ENCODE data around the gene ATP11A.

The ATP11A gene

GRCh38 chr13:112896736-112897602 lies 207.1 kb downstream of the ATP11A start:
- DNase-seq: no peak

GRCh38 chr13:112897603-112897955 lies 207.7 kb downstream of the ATP11A start:
- no peak for DNase-seq

- DNase-seq: no peak
Observed at GRCh38 chr13:112897956-112898620, 208.2 kb downstream of the ATP11A start.

DNA sequence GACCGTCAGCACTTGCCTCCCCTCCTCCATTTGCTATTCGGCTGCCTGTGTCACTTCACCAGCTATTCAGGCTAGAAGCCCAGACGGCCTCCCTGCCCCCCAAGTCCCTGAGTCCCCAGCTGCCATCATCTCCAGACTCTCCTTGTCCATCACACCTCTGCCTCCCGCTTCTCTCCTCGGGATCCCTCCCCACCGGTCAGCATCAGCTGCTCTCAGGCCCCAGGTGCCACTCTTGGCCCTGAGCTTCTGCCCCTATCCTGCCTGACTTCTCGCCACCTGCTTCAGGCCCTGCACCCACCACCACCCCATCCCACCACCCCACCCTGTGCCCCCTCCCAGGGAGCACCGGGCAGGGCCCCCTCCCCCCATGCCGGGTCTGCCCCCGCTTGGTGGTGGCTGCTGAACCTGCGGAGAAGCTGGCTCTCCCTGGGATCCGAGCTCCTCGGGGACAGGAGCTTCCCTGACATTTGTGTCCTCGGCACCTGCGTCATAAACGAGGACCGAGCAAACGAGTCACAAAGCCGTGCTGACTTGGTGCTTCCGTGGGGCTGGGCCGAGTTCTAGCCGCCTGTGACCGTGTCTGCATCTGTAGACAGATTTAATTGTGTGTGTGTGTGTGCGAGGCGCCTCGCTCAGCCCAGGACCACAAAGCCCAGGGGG lies 208.9 kb downstream of the ATP11A start:
- DNase-seq: no peak

DNA sequence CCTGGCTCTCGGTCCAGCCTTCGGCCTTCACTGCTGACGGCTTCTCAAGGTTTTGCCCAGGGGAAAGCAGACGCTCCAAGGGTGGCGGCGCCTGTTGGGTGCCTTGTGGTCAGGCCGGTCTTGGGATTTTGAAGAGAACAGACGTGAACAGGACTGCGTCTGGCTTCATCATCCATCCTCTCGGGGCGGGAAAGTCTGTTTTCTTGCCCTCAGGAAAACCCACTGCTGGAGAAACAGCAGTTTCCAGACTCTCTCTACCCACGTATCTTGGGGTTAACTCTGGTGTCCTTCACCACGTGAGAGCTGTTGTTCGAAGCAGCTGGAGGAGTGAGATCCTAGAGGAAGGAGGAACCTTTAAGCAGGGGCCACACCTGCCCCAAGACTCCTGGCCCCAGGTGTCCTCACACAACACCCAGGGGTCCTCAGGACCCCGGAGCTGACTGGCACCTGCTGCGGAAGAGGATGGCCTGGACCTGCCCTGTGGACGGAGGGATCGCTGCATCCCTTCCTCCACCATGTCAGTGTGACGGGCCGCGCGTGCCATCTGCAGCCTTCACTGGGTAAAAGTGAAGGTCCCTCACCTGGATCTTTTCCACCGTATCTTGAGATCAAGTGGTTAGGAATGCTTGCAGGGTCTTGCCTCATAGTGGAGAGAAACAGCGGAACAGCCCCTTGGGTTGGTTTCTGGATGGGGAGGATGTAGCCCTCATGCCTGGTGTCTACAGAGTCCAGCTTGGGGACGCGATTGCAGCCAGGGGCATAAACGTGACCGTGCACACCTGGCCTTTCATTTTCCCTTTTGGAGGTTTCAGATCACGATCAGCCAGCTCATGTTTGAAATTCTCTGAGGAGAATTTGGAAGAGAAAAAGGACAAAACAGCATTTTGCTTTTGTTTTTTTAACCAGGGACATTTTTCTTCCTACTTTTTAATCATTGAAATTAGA lies 209.7 kb downstream of the ATP11A start:
- DNase-seq: no peak

DNA sequence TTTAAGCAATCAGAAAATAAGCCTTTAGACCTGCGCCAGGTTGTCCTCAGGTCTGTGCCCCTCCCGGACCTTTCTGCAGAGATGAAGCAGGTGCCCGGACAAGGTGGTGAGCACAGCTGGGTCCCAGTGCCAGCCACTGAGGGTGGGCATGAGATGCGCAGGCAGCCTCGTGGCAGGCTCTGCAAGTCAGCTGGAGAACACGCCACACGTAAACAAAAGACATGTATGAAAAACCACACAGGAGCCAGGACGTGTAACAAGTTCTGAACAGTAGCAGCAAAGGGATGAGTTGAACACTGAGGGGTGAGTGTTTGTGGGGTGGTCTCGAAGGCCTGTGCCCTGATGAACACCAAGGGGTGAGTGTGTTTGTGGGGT lies 210.4 kb downstream of the ATP11A start:
- DNase-seq: no peak

GRCh38 chr13:112900691-112901091 lies 210.9 kb downstream of the ATP11A start:
- DNase-seq: no peak

DNA sequence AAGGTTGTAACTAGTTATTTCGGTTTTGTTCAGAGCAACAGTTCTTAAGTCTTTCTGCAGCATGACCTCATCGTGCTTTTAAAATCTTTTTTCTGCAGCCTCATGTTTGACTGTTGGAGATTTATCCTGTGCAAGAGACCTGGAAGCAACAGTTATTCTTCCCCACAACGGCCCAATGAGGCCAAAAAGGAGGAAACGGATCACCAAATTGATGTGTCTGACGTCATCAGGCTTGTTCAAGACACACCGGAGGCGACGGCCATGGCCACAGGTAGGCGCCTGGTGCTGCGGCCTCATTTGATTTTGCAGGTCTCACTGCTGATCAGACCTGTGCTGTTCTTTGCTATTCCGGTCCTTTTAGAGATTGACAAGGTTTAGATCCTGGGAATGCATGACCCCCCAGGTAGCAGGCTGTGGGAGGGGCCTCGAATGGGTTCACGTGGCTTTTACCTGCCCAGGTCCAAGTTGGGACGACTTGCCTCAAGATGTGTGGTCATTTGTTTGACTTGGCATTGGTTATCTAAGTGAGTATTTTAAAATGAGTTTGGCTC lies 212.3 kb downstream of the ATP11A start:
- DNase-seq: no peak

- DNase-seq: no peak
Observed at GRCh38 chr13:112902669-112903068, 212.8 kb downstream of the ATP11A start.

- no peak for DNase-seq
Observed at GRCh38 chr13:112903071-112903577, 213.3 kb downstream of the ATP11A start.

- DNase-seq: no peak
Observed at GRCh38 chr13:112903606-112904195, 213.9 kb downstream of the ATP11A start.

DNA sequence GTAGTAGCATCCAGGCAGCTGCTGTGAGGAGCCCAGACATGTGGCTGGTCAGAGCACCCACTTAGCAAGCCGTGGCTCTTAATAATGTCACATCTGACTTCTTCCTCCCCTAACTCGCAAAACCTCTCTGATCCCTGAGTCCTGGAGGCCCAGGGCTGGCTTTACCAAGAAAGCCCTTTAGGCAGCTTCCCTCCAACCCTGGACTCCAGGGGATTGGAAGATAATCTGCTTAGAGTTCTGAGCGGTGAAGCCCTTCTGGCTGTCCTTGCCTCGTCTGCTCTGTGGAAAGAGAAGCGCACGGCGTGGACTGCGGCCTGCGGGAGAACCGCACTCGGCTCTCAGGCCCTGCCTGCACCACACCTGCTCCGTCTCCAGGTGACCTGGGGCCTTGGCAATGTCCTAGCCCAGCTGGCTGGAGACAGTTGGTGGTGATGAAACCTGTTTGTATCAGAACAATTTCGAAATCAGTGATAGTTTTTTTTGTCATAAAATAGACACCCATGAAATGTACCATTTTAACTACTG lies 214.7 kb downstream of the ATP11A start:
- DNase-seq: no peak

DNA sequence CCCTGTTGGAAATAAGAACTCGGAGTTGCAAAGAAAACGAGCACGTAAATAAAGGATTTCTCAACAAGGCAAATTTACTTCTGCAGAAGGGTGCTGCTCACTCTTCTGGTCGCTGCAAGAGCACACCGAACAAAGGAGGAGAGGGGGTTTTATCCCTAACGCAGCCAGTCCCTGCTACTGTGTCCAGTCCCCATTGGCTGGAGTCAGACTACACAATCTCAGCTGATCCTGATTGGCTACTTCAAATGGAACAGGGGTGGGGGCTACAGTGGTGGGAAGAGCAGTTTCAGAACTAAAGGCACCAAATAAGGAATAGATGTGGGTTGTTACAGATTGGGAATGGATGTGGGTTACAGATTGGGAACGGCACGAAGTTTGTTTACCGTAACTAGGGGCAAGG lies 215.2 kb downstream of the ATP11A start:
- DNase-seq: no peak

- no peak for DNase-seq
Observed at GRCh38 chr13:112905619-112905989, 215.8 kb downstream of the ATP11A start.

- DNase-seq: no peak
Observed at GRCh38 chr13:112905990-112906641, 216.3 kb downstream of the ATP11A start.

- no peak for DNase-seq
Observed at GRCh38 chr13:112907286-112907685, 217.4 kb downstream of the ATP11A start.

- DNase-seq: no peak
Observed at GRCh38 chr13:112907871-112908331, 218.1 kb downstream of the ATP11A start.

DNA sequence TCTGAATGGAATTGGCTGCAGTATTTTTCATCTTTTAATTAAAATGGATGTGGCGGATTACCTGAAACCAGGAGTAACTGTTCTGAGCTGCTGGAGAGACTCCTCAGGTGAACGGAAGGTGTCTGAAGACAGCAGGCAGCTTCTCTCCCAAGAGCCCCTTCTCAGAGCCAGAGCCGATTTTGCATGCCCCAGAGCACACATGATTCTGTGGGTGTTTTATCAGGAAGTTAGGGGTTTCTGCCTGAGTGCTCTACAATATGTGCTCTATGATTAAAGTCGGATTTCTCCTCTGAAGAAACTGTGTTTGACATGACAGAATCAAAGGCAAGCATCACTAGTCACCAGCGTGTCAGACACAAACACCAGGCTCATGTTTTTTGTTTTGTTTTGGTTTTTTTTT lies 218.5 kb downstream of the ATP11A start:
- no peak for DNase-seq

- DNase-seq: peak; percentile 10
Observed at GRCh38 chr13:112910016-112910415, 220.2 kb downstream of the ATP11A start.

GRCh38 chr13:112910616-112911280 lies 220.9 kb downstream of the ATP11A start:
- DNase-seq: no peak
